Adipose tissue (tissue), 3 donors: Measurements from ENCODE around the gene CNTNAP3B. TPM values are rescaled to one million over a fixed set of nuclear protein-coding genes. Genes with fewer than 3 reads are reported as not detected.
"Not testable (repeated sequence)": the region's sequence is repeated elsewhere in the genome, so short reads cannot be mapped to it uniquely, and the experiment has no call there.

Source experiments
- H3K27ac ChIP-seq: one replicate; pipeline ENCODE4 v1.5.1; 2013; ENCODE audit warnings: low read depth, low read length
- WGBS, 3 donors: extraction: QIAGEN DNeasy Blood & Tissue Kit; methylation state at CpG; one replicate each; pipeline ENCODE4 v1.1.7; 2013; 5-methylcytosine and 5-hydroxymethylcytosine counted together
- polyA plus RNA-seq, 3 donors: library from polyadenylated mRNA; stranded (reverse); fragments of 200-250 nt; gene quantifications; one replicate each; pipeline ENCODE4 v1.2.3, GENCODE V29; 2013
- donor health status: healthy with polysubstance abuse.
- donor health status: Bipolar disorder and iron deficiency.
- donor health status: healthy.

Gene CNTNAP3B
- 1 to 10 TPM; 1.7 to 9.8 (median 8.7) TPM for polyA plus RNA-seq

DNA sequence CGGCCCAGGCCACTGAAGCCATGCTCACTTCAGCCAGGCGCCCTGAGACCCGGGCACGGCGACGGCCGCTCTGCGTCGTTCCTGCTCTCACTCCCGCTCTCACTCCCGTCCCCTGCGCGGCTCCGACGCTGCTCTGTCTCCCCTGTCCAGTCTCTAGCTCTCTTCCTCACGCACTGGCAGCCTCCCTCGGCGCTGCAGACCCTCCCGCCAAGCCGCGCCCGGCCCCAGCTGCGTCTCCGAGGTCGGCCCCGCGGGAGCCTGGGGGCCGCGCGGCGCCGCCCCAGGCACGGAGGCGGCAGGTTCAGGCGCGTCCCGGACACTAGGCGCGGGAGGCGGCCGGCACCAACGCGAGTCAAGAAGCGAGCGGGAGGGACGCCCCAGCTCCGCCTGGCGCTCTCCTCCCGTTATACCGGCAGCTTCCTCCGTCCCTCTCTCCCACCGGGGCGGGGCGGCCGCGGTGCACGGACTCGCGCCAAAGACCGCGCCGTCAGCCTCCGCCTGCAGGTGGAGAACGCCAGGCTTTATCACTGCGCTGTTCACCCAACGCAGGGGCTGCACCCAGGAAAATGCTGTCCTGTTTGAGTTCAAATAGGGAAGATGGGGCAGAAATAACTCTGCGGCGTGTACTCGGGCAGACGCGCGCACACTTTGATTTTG, at the start of gene CNTNAP3B:
CNTNAP3B (minus strand) TSS at position 354 of the 657 bp plus-strand sequence; CDS start at position 22, 332 bp downstream.
- WGBS, 3 donors: 0 to 1% (median 0%) methylated on average over 13 to 40 of the region's 72 CpGs
- not testable (repeated sequence) for H3K27ac ChIP-seq

DNA sequence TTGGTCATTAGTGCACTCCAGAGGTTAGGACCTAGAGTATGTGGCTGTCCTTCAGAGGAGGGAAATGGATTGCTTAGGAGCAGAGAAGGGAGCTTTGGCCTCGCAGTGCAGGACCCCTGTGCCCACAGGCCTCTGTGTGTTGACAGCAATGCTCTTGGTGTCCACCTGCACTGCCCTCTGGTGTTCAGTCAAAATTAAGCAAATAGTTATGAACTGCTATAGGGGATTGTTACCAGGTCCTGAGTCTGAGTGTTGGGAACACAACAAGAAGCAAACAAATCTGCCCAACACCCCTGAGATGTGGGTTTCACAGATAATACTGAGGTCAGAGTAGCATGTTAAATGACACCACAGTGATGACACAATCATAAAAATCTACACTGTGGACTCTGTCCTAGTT, 31.1 kb upstream of the CNTNAP3B start:
- 13 to 21% methylated on average over 1 of the region's 1 CpG; no CpG with 5 or more reads in 1 of the 3 donors for WGBS, 3 donors
- not testable (repeated sequence) for H3K27ac ChIP-seq

DNA sequence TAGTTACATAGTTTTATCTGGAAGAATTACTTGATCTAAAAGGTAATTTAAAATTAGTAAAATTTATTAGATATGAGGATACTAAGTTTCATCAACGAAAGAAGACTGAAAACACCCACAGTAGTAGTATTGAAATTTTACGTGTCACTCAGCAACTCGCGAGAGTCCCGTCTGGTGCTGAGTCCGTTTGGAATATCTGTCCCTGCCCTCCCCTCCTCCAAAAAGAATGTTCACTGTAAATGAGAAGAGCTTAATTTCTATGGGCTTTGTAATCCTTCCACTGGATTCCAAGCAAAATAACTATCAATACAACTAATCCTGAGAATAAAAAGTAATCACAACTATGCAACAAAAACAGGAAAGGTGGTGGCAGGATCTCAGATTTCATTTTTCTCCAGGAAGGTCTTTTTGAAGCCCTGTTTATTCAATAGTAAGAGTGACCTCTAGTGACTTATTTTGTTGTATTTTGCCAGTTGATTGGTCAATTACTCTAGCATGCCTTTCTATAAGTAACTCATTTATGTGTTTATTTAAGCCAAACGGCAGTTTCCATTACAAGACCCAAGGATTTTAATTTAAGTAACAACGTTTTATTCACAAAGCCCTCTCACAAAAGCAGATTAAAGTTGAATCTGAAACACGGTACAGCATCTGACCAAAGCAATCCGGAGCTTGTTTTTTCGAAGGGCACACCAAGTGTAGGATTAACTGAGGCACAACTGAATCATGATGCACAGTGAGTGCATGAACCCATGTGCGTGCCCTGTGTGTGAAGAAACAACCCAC, 2.0 kb downstream of the CNTNAP3B start:
- H3K27ac ChIP-seq: not testable (repeated sequence)
- WGBS, 3 donors: 24 to 33% (median 28%) methylated on average over 11 of the region's 12 CpGs

DNA sequence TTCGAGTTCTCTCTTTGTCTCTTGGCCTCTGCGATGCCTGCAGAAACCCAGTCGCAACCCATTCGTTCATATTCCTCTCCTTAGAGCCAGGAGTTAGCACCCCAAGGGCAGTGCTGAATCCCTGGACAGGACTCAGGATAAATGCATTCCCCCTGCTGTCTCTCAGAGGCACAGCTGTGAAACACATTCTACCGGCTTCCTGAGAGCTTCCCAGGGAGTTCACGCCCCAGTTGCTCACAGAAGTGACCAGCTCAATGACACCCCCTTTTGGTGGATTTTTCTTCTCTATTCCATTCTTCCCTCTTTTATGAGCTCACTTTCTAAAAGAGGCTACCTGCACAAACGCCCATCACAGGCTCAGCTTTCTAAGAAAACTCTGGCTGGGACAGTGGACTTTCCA, 8.2 kb downstream of the CNTNAP3B start:
- 44 to 57% (median 56%) methylated on average over 4 to 7 of the region's 7 CpGs for WGBS, 3 donors
- not testable (repeated sequence) for H3K27ac ChIP-seq

DNA sequence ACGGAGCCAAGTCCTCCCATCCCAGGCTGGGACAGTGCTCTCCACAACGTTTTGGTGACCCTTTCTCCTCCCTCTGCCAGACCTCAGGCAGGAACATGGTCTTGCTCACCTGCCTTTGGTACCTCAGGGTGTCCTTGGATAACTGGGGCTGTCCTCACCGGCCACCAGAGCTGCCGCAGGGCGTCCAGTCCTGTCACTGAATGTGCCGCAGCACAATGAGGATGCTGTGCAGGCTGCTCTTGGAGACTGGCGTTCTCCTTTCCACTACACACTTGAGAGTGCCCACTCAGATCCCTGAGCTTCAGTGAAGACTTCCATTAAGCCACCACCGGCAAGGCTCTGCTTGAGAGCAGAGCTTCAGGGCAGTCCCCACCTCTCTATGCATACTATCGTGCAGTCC, 33.3 kb downstream of the CNTNAP3B start:
- 70 to 84% (median 77%) methylated on average over 6 to 9 of the region's 9 CpGs for WGBS, 3 donors
- not testable (repeated sequence) for H3K27ac ChIP-seq

DNA sequence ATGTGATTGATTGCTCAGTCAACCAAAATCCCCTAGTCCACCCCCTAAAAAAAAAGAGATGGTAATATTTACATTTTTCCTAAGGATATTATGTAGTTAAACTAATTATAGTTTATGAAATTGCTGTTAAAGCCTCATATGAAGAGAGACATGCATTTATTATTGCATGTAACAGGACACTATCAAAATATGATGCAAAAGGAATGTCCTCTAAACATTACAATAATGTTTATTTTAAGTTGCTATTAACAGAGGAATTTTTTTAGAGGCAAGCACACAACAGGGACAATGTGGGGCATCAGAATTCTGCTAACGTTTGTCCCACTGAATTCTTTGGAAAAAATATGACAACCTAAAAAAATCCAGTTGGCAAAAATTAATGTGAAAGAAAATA, 44.7 kb downstream of the CNTNAP3B start:
- WGBS, 3 donors: no CpG with 5 or more reads among the region's 1 CpG
- not testable (repeated sequence) for H3K27ac ChIP-seq

DNA sequence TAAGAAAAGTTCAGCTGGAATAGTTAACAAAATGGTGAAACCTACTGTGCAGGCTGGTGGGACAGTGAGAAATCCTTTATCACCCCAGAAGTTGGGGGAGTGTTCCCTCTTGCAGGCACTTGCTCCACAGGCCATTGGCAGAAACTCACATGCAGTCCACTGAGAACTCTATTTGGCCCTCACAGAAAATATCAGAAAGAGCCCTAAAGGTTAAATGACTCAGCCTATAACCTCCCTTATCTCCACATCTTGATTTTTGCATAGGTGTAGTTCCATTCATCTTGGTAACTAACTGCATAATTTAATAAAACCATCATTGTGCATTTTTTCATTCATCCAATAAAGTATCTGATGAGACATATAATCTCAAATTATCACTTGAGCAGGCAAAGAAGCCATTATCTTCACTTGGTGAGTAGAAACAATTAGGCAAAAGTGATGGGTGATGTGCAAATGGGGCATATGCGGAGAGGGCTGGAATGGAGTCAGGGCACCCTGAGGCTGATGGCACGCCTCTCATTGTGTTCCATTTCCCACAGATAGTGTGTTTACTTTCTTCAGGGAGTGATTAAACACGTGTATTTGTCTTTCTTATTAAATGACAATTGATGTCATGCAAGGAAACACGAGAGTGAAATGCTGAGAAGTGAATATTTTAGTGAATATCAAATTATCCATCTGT, 45.2 kb downstream of the CNTNAP3B start:
- not testable (repeated sequence) for H3K27ac ChIP-seq
- 33 to 54% (median 38%) methylated on average over 2 to 3 of the region's 4 CpGs for WGBS, 3 donors

DNA sequence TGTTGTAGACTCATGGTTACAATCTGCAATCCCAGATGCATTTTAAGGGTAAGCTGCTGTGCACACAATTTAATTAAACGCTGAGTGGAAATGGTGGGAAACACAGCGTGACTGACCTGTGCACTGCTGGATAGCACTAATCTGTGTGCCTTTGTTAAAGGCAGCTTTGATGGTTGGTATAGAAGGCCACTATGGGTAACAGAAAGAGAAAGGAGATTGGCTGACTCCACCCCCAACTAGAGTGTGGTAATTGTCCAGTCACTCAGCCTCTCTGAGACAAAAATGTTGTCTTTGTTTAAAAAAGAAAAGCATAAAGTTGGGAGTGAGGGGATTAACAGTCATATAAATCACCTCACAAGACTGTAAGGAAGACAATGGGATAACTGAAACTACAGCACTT, 48.9 kb downstream of the CNTNAP3B start:
- 53 to 85% (median 83%) methylated on average over 2 of the region's 2 CpGs for WGBS, 3 donors
- H3K27ac ChIP-seq: not testable (repeated sequence)

DNA sequence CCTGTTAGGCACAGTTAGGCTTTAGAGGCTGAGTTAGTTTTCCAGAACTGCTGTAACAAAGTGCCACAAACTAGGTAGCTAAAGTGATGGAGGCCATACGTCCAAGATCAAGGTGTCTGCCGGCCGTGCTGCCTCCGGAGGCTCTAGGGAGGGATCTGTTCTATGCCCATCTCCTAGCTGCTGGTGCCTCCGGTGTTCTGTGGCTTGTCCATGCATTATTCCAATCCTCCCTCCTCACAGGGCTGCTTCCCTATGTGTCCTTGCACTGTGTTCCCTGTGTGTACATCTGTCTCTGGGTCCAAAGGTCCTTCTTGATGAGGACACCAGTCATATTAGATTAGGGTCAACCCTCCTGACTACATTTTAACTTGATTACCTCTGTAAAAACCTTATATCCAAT, 54.4 kb downstream of the CNTNAP3B start:
- WGBS, 3 donors: 46 to 90% (median 89%) methylated on average over 4 of the region's 5 CpGs
- not testable (repeated sequence) for H3K27ac ChIP-seq

DNA sequence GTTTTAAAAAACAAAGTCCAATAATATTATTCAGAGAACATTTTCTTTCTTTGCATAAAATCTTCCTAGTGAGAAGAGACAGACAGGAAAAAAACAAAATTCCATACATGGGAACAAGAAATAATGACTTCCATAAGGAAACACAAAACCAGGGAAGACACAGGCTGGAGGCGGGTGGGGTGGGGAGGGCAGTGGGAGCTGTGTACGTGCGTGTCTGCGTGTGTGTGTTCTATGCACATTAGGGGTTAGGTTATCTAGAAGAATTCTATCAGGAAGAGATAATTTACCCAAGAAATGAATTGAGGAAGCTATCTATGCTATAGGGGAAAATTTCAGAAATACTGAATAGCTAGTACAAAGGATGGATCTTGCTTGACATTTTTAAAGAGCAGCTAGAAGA, 58.2 kb downstream of the CNTNAP3B start:
- 40% methylated on average over 1 of the region's 4 CpGs; no CpG with 5 or more reads in 2 of the 3 donors for WGBS, 3 donors

DNA sequence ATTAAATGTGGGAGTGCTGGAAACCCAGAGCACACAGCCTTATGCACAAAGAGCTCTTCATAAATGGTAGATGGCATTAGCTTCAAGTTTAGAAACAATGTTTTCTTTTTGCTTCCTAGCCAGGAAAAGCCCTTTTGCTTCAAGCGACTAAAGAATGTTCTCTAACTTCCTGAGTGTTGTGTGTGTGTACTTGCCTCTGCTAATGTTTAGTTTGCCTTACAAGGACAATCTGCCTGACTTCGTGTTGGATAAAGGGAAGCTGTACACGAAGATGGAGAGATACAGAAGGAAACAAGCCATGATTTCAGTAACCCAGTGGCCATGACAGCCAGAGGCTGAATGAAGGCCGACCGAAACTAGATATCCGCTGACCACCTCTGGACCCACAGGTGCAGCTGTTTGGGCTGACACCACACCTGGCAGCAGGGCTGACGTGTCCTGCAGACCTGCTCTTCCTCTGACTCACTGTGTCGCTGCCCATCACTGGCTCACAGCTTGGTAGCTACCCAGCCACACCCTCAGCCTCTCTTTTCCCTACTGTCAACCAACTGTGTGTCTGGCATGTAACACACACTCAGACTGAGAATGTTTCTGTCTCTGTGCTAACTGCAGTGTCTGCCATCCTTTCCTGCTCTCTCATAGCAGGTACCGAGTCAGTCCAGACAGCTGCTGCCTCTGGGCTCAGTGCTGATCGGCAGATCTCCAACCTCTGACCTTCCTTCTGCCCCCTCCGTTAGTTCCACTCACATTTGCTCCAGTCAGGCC, 59.0 kb downstream of the CNTNAP3B start:
- 36 to 58% (median 50%) methylated on average over 3 to 4 of the region's 11 CpGs for WGBS, 3 donors
- H3K27ac ChIP-seq: not testable (repeated sequence)

More for the DNA sequence above, 58.2 kb downstream of the CNTNAP3B start:
- not testable (repeated sequence) for H3K27ac ChIP-seq

DNA sequence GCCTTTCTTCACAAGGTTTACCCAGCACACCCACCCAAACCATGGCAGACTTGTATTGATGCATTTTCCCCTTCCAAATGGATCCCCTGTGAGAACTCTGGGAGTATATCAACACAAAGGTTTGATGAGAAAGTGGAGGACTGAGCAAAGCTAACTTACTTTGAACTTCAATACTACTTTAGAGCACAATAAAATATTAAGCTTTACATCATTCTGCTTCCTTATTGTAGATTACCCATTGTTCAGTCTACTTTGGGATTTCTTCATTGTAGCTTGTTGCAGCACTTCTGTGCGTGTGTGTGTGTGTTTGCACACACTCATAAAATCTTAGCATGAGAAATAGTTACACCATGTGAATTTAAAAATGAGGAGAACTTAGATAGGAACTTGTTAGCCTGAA, 75.4 kb downstream of the CNTNAP3B start:
- 79 to 93% methylated on average over 1 of the region's 1 CpG; no CpG with 5 or more reads in 1 of the 3 donors for WGBS, 3 donors
- not testable (repeated sequence) for H3K27ac ChIP-seq

DNA sequence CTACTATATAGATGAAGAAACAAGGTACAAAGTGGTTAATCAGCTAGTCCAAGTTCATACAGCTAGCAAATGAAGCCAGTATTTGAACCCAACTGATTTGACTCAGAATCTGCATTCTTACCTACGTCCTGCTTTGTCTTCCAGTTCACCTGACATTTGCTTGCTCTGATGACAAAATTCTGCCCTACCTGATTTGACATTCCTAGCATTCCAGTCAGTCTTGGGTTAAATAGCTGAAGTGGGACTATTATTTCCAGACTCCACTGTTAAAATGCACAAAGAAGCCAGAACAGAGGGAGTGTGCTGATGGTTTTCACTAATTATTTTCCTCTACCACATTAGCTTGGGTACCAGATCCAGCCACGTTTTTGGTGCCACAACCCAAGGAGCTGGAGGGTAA, 78.5 kb downstream of the CNTNAP3B start:
- no CpG with 5 or more reads among the region's 2 CpGs for WGBS, 3 donors
- not testable (repeated sequence) for H3K27ac ChIP-seq

DNA sequence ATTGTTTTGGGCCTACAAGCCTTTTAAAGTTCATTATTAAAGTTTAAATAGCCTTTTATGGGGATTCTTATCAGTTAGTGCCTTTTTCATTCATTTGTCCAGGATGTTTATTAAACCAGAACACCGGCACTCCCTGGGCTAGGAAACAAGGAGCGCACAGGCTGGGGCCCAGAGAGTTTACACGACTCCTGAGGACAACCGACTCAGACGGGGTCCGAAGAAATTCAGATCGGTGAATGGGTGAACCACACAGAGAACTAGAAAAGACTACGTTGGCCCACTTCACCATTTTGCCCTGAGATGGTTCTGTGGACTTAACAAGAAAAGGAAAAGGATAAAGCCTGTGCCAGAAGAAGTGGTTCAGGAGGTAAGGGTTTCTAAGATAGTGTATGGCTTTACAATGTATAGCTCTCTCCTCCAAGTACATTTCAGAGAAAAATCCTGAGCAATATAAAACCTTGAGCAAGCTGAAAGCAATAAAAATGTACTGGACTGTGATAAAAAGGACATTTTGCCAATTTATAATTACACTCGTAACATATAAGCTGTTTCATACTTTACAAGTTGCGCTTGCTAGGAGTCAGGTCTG, 84.7 kb downstream of the CNTNAP3B start:
- not testable (repeated sequence) for H3K27ac ChIP-seq
- 80 to 90% (median 83%) methylated on average over 6 to 10 of the region's 10 CpGs for WGBS, 3 donors

DNA sequence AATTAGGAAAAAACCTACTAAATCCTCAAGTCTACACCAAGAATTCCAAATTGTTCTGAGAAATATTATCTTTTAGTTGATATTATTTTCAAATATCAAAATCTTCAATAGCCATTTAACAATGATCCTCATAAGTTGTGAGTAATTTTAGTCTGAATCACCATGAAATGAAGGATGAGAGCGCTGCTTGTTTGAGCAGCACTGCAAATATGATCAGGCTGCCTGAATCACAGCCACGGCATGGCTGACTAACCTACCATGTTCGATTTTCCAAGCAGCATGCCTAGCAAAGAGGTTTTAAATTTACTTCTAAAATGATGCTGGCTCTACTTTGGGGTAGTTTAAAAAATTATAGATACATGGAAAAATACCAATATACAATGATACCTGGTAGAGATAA, 95.7 kb downstream of the CNTNAP3B start:
- H3K27ac ChIP-seq: not testable (repeated sequence)
- no CpG with 5 or more reads among the region's 3 CpGs for WGBS, 3 donors

DNA sequence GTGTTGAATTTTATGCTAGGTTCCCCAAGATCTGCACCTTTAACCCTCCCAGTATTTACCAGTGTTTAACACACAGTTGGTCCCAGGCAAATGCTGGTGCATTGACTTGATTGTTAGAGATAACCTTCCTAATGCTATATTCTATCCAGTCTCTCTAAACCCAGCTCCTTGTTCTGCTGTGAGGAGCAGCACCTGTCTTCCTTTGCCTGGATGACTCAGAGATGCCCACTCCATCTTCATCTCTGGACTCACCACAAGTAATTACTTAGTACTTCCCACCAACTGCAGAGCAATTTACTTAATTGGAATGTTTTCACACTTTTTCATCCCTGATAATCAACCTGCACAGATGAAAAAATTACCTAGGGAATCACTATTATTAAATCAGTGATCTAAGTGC, 108.6 kb downstream of the CNTNAP3B start:
- not testable (repeated sequence) for H3K27ac ChIP-seq

DNA sequence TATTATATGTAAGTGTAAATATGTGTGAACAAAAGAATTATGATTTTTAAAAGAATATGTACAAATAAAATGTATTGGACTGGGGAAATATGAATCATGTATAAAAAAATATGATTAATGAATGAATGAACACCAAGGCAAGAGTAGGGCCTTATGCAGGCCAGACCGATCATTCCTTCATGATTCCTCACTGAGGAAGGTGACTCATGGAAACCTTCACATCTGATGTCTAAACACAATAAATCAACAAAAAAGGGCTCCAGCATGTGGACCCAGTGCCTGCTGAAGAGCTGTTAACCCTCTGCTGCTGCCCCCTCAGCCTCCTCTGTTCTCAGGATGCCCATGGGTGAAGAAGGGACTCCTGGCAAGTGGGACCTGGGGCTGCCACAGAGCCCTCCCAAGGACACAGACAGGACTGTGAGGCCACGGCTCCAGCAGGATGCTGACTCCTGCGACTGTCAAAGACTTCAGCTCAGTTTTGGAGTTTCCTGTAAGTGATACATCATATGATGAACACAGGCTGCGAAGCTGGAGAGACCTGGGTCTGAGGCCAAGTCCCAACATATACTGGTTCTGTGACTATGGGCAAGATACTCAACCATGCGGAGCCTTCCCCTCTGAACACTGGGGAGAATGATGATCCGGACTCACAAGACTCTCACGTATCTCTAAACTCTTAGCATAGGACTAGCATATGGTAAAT, 110.9 kb downstream of the CNTNAP3B start:
- not testable (repeated sequence) for H3K27ac ChIP-seq
- 86 to 90% (median 89%) methylated on average over 6 to 7 of the region's 7 CpGs for WGBS, 3 donors

DNA sequence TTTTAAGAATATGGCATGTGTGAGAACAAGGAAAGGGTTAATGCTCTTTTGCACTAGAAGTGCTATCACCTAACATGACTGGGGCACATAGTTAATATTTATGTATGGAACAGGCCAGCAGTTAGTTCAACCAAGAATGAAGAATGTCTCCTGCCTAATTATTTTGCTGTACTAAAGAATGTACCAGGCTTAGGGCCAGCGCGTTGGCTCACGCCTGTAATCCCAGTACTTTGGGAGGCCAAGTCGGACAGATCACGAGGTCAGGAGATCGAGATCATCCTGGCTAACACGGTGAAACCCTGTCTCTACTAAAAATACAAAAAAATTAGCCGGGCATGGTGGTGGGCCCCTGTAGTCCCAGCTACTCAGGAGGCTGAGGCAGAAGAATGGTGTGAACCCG, 114.9 kb downstream of the CNTNAP3B start:
- H3K27ac ChIP-seq: not testable (repeated sequence)
- 61 to 83% (median 68%) methylated on average over 6 to 7 of the region's 9 CpGs for WGBS, 3 donors
